ENCODE data around the gene AKAP13. TPM values are rescaled to one million over a fixed set of nuclear protein-coding genes. Genes with fewer than 3 reads are reported as not detected.

AKAP13 gene
- total and polyA plus RNA-seq, 2 of the 8 experiments (the other 6 are each of a cell fraction or from before 2014, with no cell fraction given), result 14.0 to 46.2 TPM

- no peak for FAIRE-seq
Measured at GRCh38 chr15:85737061-85737460, 356.7 kb downstream of the AKAP13 start.

More at GRCh38 chr15:85737061-85737460, 356.7 kb downstream of the AKAP13 start:
- Histone ChIP-seq H2AFZ (ENCODE audit: low read length) (no peak overlapping the region), H3K79me1 (ENCODE audit: low read depth, low read length) (no peaks in the 10 kb centered on the region), H3K4me2 (ENCODE audit: insufficient read depth in 1 of 2, low read depth in 2 of 2, low read length in 2 of 2) (no peak overlapping the region), H3K18ac (ENCODE audit: extremely low read depth, low read length) (no peak overlapping the region), H3K14ac (ENCODE audit: insufficient read length) (no peak overlapping the region), H2AK5ac (ENCODE audit: low read depth, low read length) (no peak overlapping the region), H3K27ac (ENCODE audit: low read depth, low read length) (no peak overlapping the region), H2BK120ac (replicated peaks; ENCODE audit: low read depth, low read length) (no peak overlapping the region), H3K23me2 (ENCODE audit: low read depth, low read length) (no peaks in the 10 kb centered on the region), H3K56ac (replicated peaks; ENCODE audit: insufficient read length, low read depth, low read length) (no peak overlapping the region), H3K79me2 (ENCODE audit: control insufficient read depth in 1 of 2, insufficient read depth in 2 of 2, low read length in 2 of 2) (no peaks in the 10 kb centered on the region), H3K4me3 (ENCODE audit: extremely low read depth in 1 of 4, insufficient read depth in 2 of 4, low read depth in 3 of 4, low read length in 4 of 4) (no peak overlapping the region), H3K36me3 (ENCODE audit: control insufficient read depth in 2 of 4, insufficient read depth in 4 of 4, low read length in 3 of 4) (peaks cover 4 to 43% (median 20%) of the 10 kb centered on the region in 4 experiments; a peak in 7 of 8 replicates), H3K9me3 (ENCODE audit: insufficient read depth in 2 of 2, low read depth in 1 of 2, low read length in 1 of 2) (peaks cover 4 to 7% of the 10 kb centered on the region in 2 experiments; a peak in 3 of 4 replicates), H4K20me1 (replicated peaks in 1 of 2; ENCODE audit: control insufficient read depth in 1 of 2, insufficient read depth in 2 of 2, low read length in 2 of 2) (peaks cover 0 to 2% of the 10 kb centered on the region in 2 experiments), H3K4me1 (replicated peaks in 1 of 4; ENCODE audit: control insufficient read depth in 3 of 4, insufficient read depth in 4 of 4, low read length in 3 of 4) (peaks cover 0 to 4% (median 0%) of the 10 kb centered on the region in 4 experiments; a peak in 2 of 7 replicates), H2BK15ac (ENCODE audit: low read length) (no peak overlapping the region), H4K5ac (ENCODE audit: insufficient read length, low read depth, low read length) (no peak overlapping the region), H3K23ac (ENCODE audit: insufficient read length) (no peak overlapping the region), H3K4ac (replicated peaks; ENCODE audit: insufficient read length, low read depth, low read length) (no peak overlapping the region), H4K91ac (replicated peaks; ENCODE audit: insufficient read length, low read length) (no peak overlapping the region), H4K8ac (ENCODE audit: extremely low read depth, insufficient read depth, low read length) (no peak overlapping the region), H3K9ac (replicated peaks in 1 of 4; ENCODE audit: extremely low read depth in 1 of 4, low read depth in 3 of 4, low read length in 3 of 4) (no peak overlapping the region), H2BK5ac (ENCODE audit: low read depth, low read length) (no peak overlapping the region), H3K27me3 (replicated peaks in 1 of 4; ENCODE audit: control insufficient read depth in 3 of 4, extremely low read depth in 1 of 4, insufficient read depth in 3 of 4, low read length in 3 of 4) (no peaks in the 10 kb centered on the region), H2BK12ac (ENCODE audit: low read depth, low read length) (no peak overlapping the region), H2BK20ac (ENCODE audit: low read length) (no peak overlapping the region)
- DNase-seq (ENCODE audit: low read depth in 1 of 2, low spot score in 2 of 2), result no peak
- 97% methylated on average over 6 of the region's 6 CpGs; no CpG with 5 or more reads in 1 of the 2 experiments for whole genome bisulfite sequencing, 2 experiments (ENCODE audit: extremely low coverage in 1 of 2, insufficient coverage in 1 of 2, insufficient read length in 1 of 2, insufficient replicate concordance in 2 of 2, low coverage in 1 of 2, low lambda C conversion rate in 2 of 2, missing lambda C conversion rate in 1 of 2)
- ChIA-PET CTCF (ENCODE audit: partially characterized antibody) (no interaction called here), POLR2A (ENCODE audit: partially characterized antibody) (no interaction called here)
- TF ChIP-seq BCL11A (IDR thresholded peaks at IDR 0.05; ENCODE audit: low read depth in 2 of 2, low read length in 2 of 2), result no peak
- no peak for TF ChIP-seq RNF2 (IDR thresholded peaks at IDR 0.05; ENCODE audit: borderline replicate concordance, low read depth, low read length, missing control alignments, poor library complexity, severe bottlenecking)
- no peak for TF ChIP-seq TBP (IDR thresholded peaks at IDR 0.05; ENCODE audit: low read depth, low read length)
- no peak for TF ChIP-seq NRF1 (IDR thresholded peaks at IDR 0.05; ENCODE audit: low read depth, low read length)
- TF ChIP-seq HDAC2 (IDR thresholded peaks at IDR 0.05; ENCODE audit: borderline replicate concordance in 1 of 2, low read depth in 2 of 2, low read length in 2 of 2), result no peak

All from H1 (cell line).